ENCODE data around the gene TCEA3.

TCEA3 gene

DNA sequence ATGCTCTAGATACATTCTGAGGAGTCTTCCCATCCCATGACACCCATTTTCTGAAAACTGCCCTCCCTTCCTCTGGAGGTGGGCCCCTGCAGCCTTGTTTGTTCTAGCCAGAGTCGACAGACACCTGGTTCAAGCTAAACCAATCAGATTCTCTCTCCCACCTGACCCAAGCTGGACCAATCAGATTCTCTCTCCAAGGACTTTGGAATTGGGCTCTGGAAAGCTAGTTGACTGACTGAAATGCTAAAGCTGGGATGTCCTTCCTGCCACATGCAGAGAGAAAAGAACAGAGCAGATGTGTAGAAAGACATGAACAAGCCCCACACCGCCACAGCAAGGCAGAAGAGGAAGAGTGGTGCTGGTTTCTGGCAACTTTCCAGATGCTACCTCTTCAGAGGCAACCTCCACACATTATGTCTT is 34.8 kb upstream of the TCEA3 start:
- H3K4me1 Mint-ChIP-seq = peaks cover 9% of the 10 kb centered on the region
- ATAC-seq (replicated peaks; ENCODE audit: extremely low read depth, poor library complexity, severe bottlenecking) (no peak), DNase-seq (ENCODE audit: low spot score in 2 of 2) (no peak)
- H3K9me3 Mint-ChIP-seq = no peaks in the 10 kb centered on the region
- no peaks in the 10 kb centered on the region for H3K36me3 Mint-ChIP-seq (ENCODE audit: insufficient read depth)
- H3K27ac Mint-ChIP-seq (ENCODE audit: low read depth) = no peak overlapping the region
- H3K4me3 Mint-ChIP-seq = no peak overlapping the region
- peaks cover 77% of the 10 kb centered on the region for H3K27me3 Mint-ChIP-seq

DNA sequence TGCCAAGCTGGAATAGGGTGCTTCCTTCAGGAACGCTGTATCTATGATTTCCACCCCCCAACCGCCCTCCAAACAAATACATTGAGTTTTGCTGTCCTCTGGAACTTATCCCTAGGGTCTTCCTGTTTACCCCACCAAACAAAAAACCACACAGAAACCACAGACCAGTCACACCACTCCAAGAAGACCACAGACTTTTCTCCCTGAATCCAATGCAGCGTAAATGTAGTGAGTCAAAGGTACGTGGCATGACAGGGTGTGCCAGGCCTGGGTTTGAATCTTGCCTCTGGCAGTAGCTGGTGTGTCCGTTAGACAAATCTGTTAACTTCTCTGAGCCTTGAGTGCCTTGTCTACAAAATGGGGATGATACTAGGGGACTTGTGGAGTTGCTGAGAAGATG is 31.7 kb upstream of the TCEA3 start:
- H3K4me1 Mint-ChIP-seq = peaks cover 25% of the 10 kb centered on the region
- H3K9me3 Mint-ChIP-seq = no peaks in the 10 kb centered on the region
- H3K27me3 Mint-ChIP-seq = peaks cover 73% of the 10 kb centered on the region
- H3K27ac Mint-ChIP-seq (ENCODE audit: low read depth) = no peak overlapping the region
- H3K4me3 Mint-ChIP-seq = no peak overlapping the region
- peaks cover 2% of the 10 kb centered on the region for H3K36me3 Mint-ChIP-seq (ENCODE audit: insufficient read depth)
- DNase-seq (ENCODE audit: low spot score in 2 of 2) (no peak), ATAC-seq (replicated peaks; ENCODE audit: extremely low read depth, poor library complexity, severe bottlenecking) (no peak)

DNA sequence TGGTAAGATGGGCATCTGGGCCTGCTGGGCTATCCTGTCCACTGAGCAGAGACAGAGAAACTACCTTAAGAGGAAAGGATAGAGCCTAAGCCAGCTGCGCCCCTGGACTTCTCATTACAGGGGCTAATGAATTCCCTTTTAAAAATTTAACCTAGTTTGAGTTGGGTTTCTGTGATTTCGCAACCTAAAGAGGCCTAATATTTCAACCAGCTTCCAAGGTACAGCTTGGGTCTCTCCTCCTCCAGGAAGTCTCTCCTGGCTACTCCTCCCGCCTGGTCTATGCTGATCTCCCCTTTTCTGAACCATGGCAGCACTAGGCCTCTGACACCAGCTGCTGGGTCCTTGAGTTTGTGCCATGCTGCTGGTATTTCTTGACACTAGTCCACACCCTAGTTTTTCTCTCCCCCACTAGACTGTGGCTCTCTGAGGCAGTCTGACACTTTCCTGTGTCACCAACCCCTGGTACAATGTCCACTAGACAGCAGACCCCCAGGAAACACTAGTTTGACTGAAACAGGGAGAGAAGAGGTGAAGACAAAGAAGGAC is 29.0 kb upstream of the TCEA3 start:
- no peaks in the 10 kb centered on the region for H3K9me3 Mint-ChIP-seq
- no peak for ATAC-seq (replicated peaks; ENCODE audit: extremely low read depth, poor library complexity, severe bottlenecking)
- no peak overlapping the region for H3K27ac Mint-ChIP-seq (ENCODE audit: low read depth)
- DNase-seq (ENCODE audit: low spot score in 2 of 2) = no peak
- H3K27me3 Mint-ChIP-seq = peaks cover 48% of the 10 kb centered on the region
- no peak overlapping the region for H3K4me3 Mint-ChIP-seq
- peaks cover 2% of the 10 kb centered on the region for H3K36me3 Mint-ChIP-seq (ENCODE audit: insufficient read depth)
- H3K4me1 Mint-ChIP-seq = peaks cover 25% of the 10 kb centered on the region

- peaks cover 25% of the 10 kb centered on the region for H3K4me1 Mint-ChIP-seq
- peak overlapping the region; percentile 34 for H3K4me3 Mint-ChIP-seq
- peak; percentile 48 to 63 for DNase-seq (ENCODE audit: low spot score in 2 of 2)
- H3K36me3 Mint-ChIP-seq (ENCODE audit: insufficient read depth) = peaks cover 2% of the 10 kb centered on the region
- peak; percentile 89 for ATAC-seq (replicated peaks; ENCODE audit: extremely low read depth, poor library complexity, severe bottlenecking)
- peak overlapping the region; percentile 16 for H3K27ac Mint-ChIP-seq (ENCODE audit: low read depth)
- H3K27me3 Mint-ChIP-seq = peaks cover 34% of the 10 kb centered on the region
- H3K9me3 Mint-ChIP-seq = no peaks in the 10 kb centered on the region
These were observed 27.5 kb upstream of the TCEA3 start for GRCh38 chr1:23452011-23452411.

GRCh38 chr1:23451441-23451840 is 26.9 kb upstream of the TCEA3 start:
- ATAC-seq (replicated peaks; ENCODE audit: extremely low read depth, poor library complexity, severe bottlenecking) (no peak), DNase-seq (ENCODE audit: low spot score in 2 of 2) (no peak)
- no peaks in the 10 kb centered on the region for H3K9me3 Mint-ChIP-seq
- H3K27ac Mint-ChIP-seq (ENCODE audit: low read depth) = no peak overlapping the region
- H3K27me3 Mint-ChIP-seq = peaks cover 28% of the 10 kb centered on the region
- H3K4me1 Mint-ChIP-seq = peaks cover 25% of the 10 kb centered on the region
- H3K4me3 Mint-ChIP-seq = peak overlapping the region; percentile 34
- H3K36me3 Mint-ChIP-seq (ENCODE audit: insufficient read depth) = peaks cover 2% of the 10 kb centered on the region

- no peaks in the 10 kb centered on the region for H3K9me3 Mint-ChIP-seq
- DNase-seq (ENCODE audit: low spot score in 2 of 2) (no peak), ATAC-seq (replicated peaks; ENCODE audit: extremely low read depth, poor library complexity, severe bottlenecking) (no peak)
- peaks cover 25% of the 10 kb centered on the region for H3K4me1 Mint-ChIP-seq
- H3K27me3 Mint-ChIP-seq = peaks cover 23% of the 10 kb centered on the region
- H3K4me3 Mint-ChIP-seq = no peak overlapping the region
- H3K36me3 Mint-ChIP-seq (ENCODE audit: insufficient read depth) = peaks cover 2% of the 10 kb centered on the region
- no peak overlapping the region for H3K27ac Mint-ChIP-seq (ENCODE audit: low read depth)
These were observed 26.3 kb upstream of the TCEA3 start for GRCh38 chr1:23450894-23451293.

DNA sequence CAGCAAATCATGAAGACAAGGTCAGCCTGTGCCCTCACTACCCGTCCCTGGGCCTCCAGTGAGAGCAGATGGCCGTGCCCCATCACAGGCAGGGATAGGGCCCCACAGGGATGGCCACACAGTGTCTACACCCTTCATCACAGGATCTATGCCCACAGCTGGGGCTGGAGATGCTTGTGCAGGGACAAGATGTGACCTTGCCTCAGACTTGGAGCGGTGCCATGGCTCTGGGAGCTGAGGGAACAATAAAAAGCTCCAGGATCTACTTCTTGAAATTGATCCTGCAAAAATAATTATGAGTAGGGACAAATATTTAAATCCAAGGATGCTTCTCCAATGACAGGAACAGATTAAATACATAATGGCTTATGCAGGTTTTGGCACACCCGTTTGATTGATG is 25.4 kb upstream of the TCEA3 start:
- no peak overlapping the region for H3K27ac Mint-ChIP-seq (ENCODE audit: low read depth)

DNA sequence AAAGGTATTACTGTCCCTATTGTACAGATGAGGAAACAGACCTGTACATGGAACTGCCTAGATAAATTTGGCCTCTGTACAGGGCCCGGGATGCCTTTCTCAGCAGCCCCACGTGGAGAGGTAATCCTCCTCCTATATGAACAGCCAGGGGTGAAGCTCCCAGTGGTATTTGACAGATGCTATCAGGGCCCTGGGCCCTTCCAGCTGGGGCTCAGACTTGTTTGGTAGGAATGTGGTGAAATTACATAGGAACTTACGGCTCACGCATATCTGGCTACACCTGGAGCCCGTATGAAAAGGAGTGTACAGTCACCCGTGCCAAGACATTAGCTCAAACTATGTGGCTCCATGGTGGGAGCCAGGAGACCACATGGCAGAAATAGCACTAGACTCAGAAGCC is 24.8 kb upstream of the TCEA3 start:
- DNase-seq (ENCODE audit: low spot score in 2 of 2) (no peak), ATAC-seq (replicated peaks; ENCODE audit: extremely low read depth, poor library complexity, severe bottlenecking) (no peak)
- Mint-ChIP-seq H3K4me3 (no peak overlapping the region), H3K9me3 (no peaks in the 10 kb centered on the region), H3K27ac (ENCODE audit: low read depth) (no peak overlapping the region), H3K36me3 (ENCODE audit: insufficient read depth) (peaks cover 2% of the 10 kb centered on the region), H3K4me1 (peaks cover 15% of the 10 kb centered on the region), H3K27me3 (peaks cover 9% of the 10 kb centered on the region)

More for the DNA sequence above, 25.4 kb upstream of the TCEA3 start:
- Mint-ChIP-seq H3K9me3 (no peaks in the 10 kb centered on the region), H3K27me3 (peaks cover 13% of the 10 kb centered on the region), H3K36me3 (ENCODE audit: insufficient read depth) (peaks cover 2% of the 10 kb centered on the region), H3K4me1 (peaks cover 16% of the 10 kb centered on the region), H3K4me3 (no peak overlapping the region)
- no peak for ATAC-seq (replicated peaks; ENCODE audit: extremely low read depth, poor library complexity, severe bottlenecking)
- no peak for DNase-seq (ENCODE audit: low spot score in 2 of 2)

GRCh38 chr1:23448846-23449245 is 24.3 kb upstream of the TCEA3 start:
- Mint-ChIP-seq H3K27ac (ENCODE audit: low read depth) (no peak overlapping the region), H3K36me3 (ENCODE audit: insufficient read depth) (peaks cover 2% of the 10 kb centered on the region), H3K9me3 (no peaks in the 10 kb centered on the region), H3K4me3 (no peak overlapping the region), H3K27me3 (peaks cover 9% of the 10 kb centered on the region), H3K4me1 (peaks cover 15% of the 10 kb centered on the region)
- DNase-seq (ENCODE audit: low spot score in 2 of 2) (no peak), ATAC-seq (replicated peaks; ENCODE audit: extremely low read depth, poor library complexity, severe bottlenecking) (no peak)

DNA sequence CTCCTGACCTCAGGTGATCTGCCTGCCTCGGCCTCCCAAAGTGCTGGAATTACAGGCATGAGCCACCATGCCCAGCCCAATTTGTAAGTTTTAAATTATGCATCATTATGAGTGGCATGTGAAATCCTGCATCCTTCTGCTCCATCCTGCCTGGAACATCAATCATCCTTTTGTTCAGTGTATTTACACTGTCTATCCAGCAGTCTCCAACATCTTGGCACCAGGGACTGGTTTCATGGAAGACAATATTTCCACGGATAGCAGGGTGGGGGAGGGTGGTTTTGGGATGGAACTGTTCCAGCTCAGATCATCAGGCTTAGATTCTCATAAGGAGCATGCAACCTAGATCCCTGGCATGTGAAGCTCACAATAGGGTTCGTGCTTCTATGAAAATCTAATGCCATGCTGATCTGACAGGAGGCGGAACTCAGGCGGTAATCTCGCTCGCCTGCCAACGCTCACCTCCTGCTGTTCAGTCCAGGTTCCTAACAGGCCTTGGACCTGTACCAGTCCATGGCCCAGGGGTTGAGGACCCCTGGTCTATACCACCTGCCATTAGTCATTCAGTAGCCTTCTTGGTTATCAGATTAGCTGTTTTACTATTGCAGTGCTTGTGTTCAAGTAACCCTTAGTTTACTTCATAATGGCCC is 22.2 kb upstream of the TCEA3 start:
- no peaks in the 10 kb centered on the region for H3K9me3 Mint-ChIP-seq
- peaks cover 6% of the 10 kb centered on the region for H3K4me1 Mint-ChIP-seq
- no peak for ATAC-seq (replicated peaks; ENCODE audit: extremely low read depth, poor library complexity, severe bottlenecking)
- H3K27me3 Mint-ChIP-seq = no peaks in the 10 kb centered on the region
- H3K36me3 Mint-ChIP-seq (ENCODE audit: insufficient read depth) = peaks cover 2% of the 10 kb centered on the region
- H3K4me3 Mint-ChIP-seq = no peak overlapping the region
- no peak overlapping the region for H3K27ac Mint-ChIP-seq (ENCODE audit: low read depth)
- no peak for DNase-seq (ENCODE audit: low spot score in 2 of 2)

- H3K4me3 Mint-ChIP-seq = no peak overlapping the region
- H3K36me3 Mint-ChIP-seq (ENCODE audit: insufficient read depth) = no peaks in the 10 kb centered on the region
- no peaks in the 10 kb centered on the region for H3K4me1 Mint-ChIP-seq
- no peaks in the 10 kb centered on the region for H3K9me3 Mint-ChIP-seq
- no peak for ATAC-seq (replicated peaks; ENCODE audit: extremely low read depth, poor library complexity, severe bottlenecking)
- no peak for DNase-seq (ENCODE audit: low spot score in 2 of 2)
- H3K27me3 Mint-ChIP-seq = no peaks in the 10 kb centered on the region
- H3K27ac Mint-ChIP-seq (ENCODE audit: low read depth) = no peak overlapping the region
These were observed 20.2 kb upstream of the TCEA3 start for GRCh38 chr1:23444596-23445390.

- DNase-seq (ENCODE audit: low spot score in 2 of 2) (no peak), ATAC-seq (replicated peaks; ENCODE audit: extremely low read depth, poor library complexity, severe bottlenecking) (no peak)
- Mint-ChIP-seq H3K27me3 (no peaks in the 10 kb centered on the region), H3K4me3 (no peak overlapping the region), H3K4me1 (no peaks in the 10 kb centered on the region), H3K9me3 (no peaks in the 10 kb centered on the region), H3K27ac (ENCODE audit: low read depth) (no peak overlapping the region), H3K36me3 (ENCODE audit: insufficient read depth) (no peaks in the 10 kb centered on the region)
These were observed 19.6 kb upstream of the TCEA3 start for GRCh38 chr1:23444104-23444533.

GRCh38 chr1:23442751-23443150 is 18.2 kb upstream of the TCEA3 start:
- Mint-ChIP-seq H3K27me3 (peaks cover 7% of the 10 kb centered on the region), H3K36me3 (ENCODE audit: insufficient read depth) (no peaks in the 10 kb centered on the region), H3K9me3 (no peaks in the 10 kb centered on the region), H3K4me1 (no peaks in the 10 kb centered on the region), H3K27ac (ENCODE audit: low read depth) (no peak overlapping the region), H3K4me3 (no peak overlapping the region)
- ATAC-seq (replicated peaks; ENCODE audit: extremely low read depth, poor library complexity, severe bottlenecking) (no peak), DNase-seq (ENCODE audit: low spot score in 2 of 2) (no peak)
